A673 (cell line): Measurements from ENCODE around the gene NEDD4L. TPM values are rescaled to one million over a fixed set of nuclear protein-coding genes. Genes with fewer than 3 reads are reported as not detected.

Experiments
- BruUV-seq: library from RNA; stranded (reverse); fragments of 400-500 nt; replicated peaks from 2 replicates; lab custom pipeline; 2021; lab: Mats Ljungman, UMichigan
- CTCF ChIA-PET: fragments of 300-600 bp; sonication (Branson Sonifier 250); formaldehyde crosslinking; loops from one replicate; lab custom pipeline; 2022; ENCODE audit warnings: antibody characterized with exemption; lab: Charles Lee
- POLR2A ChIA-PET: fragments of 300-600 bp; sonication (Branson Sonifier 250); formaldehyde crosslinking; loops from one replicate; lab custom pipeline; 2022; ENCODE audit warnings: antibody characterized with exemption; ENCODE audit not compliant: low non-redundant PET; lab: Charles Lee
- DNase-seq: peaks from one replicate; pipeline ENCODE4 v3.0.0-alpha.2; 2015; ENCODE audit warnings: low spot score
- H3K27ac ChIP-seq: fragments of 200-600 bp; sonication (generic); 2 replicates; pipeline ENCODE4 v1.5.1; 2016; ENCODE audit warnings: mixed run types, low read depth, mild to moderate bottlenecking, mixed read lengths, antibody characterized with exemption, low read length; ENCODE audit not compliant: poor library complexity, severe bottlenecking
- H3K27me3 ChIP-seq: fragments of 200-600 bp; sonication (generic); replicated peaks from 2 replicates; pipeline ENCODE4 v1.6.1; 2017; ENCODE audit warnings: mixed run types, low read depth, mild to moderate bottlenecking, mixed read lengths, antibody characterized with exemption, low read length; ENCODE audit not compliant: insufficient read depth, poor library complexity
- H3K36me3 ChIP-seq: fragments of 200-600 bp; sonication (generic); 2 replicates; pipeline ENCODE4 v1.6.1; 2016; ENCODE audit warnings: mixed run types, mild to moderate bottlenecking, mixed read lengths, antibody characterized with exemption, low read length; ENCODE audit not compliant: insufficient read depth, poor library complexity, severe bottlenecking
- H3K4me1 ChIP-seq: fragments of 200-600 bp; sonication (generic); 2 replicates; pipeline ENCODE4 v1.6.1; 2017; ENCODE audit warnings: mixed run types, mild to moderate bottlenecking, mixed read lengths, antibody characterized with exemption, low read length; ENCODE audit not compliant: insufficient read depth, poor library complexity, severe bottlenecking
- H3K4me3 ChIP-seq: fragments of 200-600 bp; sonication (generic); 2 replicates; pipeline ENCODE4 v1.5.1; 2016; ENCODE audit warnings: low read depth, mixed run types, mild to moderate bottlenecking, mixed read lengths, low read length; ENCODE audit not compliant: poor library complexity, severe bottlenecking
- H3K9me3 ChIP-seq: fragments of 200-600 bp; sonication (generic); 2 replicates; pipeline ENCODE4 v1.6.1; 2016; ENCODE audit warnings: mixed run types, low read depth, mild to moderate bottlenecking, mixed read lengths, antibody characterized with exemption, low read length; ENCODE audit not compliant: poor library complexity, severe bottlenecking
- EZH2 ChIP-seq: fragments of 200-600 bp; sonication (generic); IDR thresholded peaks from 2 replicates; pipeline ENCODE4 v1.6.1; 2017; ENCODE audit warnings: borderline replicate concordance, low read depth, mild to moderate bottlenecking, mixed read lengths, antibody characterized with exemption, low read length; ENCODE audit not compliant: poor library complexity, severe bottlenecking
- intact Hi-C: fragments of 100-400 bp; cut with micrococcal nuclease; formaldehyde crosslinking; loops from one replicate; pipeline ENCODE4 v1.10.0; 2022; ENCODE audit not compliant: unreplicated experiment
- total RNA-seq: library from RNA; stranded (reverse); gene quantifications from 2 replicates; pipeline ENCODE4 v1.2.3, GENCODE V29; 2021
- TF ChIP-seq, protein P1 (sequence below): fragments of 300-800, 200-600 bp; sonication (generic); conservative IDR thresholded peaks from 2 replicates; pipeline ENCODE4 v1.5.1; 2017; ENCODE audit warnings: low read depth, mild to moderate bottlenecking, antibody characterized with exemption, low read length, moderate library complexity, mixed read lengths

NEDD4L gene
- total RNA-seq, 1 experiment from 2014 or later, result 15.3 TPM

GRCh38 chr18:58191626-58192025 is 147.6 kb downstream of the NEDD4L start:
- ChIA-PET CTCF (no interaction called here), POLR2A (interaction anchor here (0.5 kb wide), 1 partner anchor 13 kb away, joined by 5 read pairs; no protein-coding TSS in a partner anchor)
- no peak for DNase-seq
- no peak overlapping the region for H3K27ac ChIP-seq
- H3K36me3 ChIP-seq, result no peaks in the 10 kb centered on the region
- peaks cover 10% of the 10 kb centered on the region for H3K4me1 ChIP-seq
- H3K27me3 ChIP-seq, result no peaks in the 10 kb centered on the region
- intact Hi-C loops, result loop anchor here (5.0 kb wide), 1 partner anchor 131 kb away; no protein-coding TSS in a partner anchor
- TF ChIP-seq EZH2, result no peak
- TF ChIP-seq, protein P1, sequence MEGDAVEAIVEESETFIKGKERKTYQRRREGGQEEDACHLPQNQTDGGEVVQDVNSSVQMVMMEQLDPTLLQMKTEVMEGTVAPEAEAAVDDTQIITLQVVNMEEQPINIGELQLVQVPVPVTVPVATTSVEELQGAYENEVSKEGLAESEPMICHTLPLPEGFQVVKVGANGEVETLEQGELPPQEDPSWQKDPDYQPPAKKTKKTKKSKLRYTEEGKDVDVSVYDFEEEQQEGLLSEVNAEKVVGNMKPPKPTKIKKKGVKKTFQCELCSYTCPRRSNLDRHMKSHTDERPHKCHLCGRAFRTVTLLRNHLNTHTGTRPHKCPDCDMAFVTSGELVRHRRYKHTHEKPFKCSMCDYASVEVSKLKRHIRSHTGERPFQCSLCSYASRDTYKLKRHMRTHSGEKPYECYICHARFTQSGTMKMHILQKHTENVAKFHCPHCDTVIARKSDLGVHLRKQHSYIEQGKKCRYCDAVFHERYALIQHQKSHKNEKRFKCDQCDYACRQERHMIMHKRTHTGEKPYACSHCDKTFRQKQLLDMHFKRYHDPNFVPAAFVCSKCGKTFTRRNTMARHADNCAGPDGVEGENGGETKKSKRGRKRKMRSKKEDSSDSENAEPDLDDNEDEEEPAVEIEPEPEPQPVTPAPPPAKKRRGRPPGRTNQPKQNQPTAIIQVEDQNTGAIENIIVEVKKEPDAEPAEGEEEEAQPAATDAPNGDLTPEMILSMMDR, result no peak
- no peaks in the 10 kb centered on the region for H3K9me3 ChIP-seq
- no TSS peak for BruUV-seq
- H3K4me3 ChIP-seq, result no peak overlapping the region

DNA sequence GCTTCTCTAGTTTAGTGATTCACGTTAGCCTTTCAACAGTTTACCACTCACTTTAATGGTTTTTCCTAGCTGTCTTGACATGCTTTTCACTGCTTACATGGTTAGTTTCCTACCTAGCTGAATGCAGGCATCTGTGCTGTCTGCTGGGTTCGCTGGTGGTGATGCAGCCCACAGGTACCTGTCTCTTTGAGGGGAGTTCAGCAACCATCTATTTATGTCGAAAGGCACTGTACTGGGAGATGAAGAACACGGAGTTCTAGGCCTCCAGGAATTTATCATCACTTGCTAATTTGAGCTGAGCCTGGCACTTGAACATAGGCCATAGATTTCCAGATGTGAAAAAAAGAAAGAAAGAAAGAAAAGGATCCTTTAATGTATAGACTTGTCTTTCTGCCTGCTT is 148.5 kb downstream of the NEDD4L start:
- BruUV-seq, result no TSS peak
- CTCF ChIA-PET, result no interaction called here

GRCh38 chr18:58194028-58194427 is 150.0 kb downstream of the NEDD4L start:
- H3K27me3 ChIP-seq, result no peaks in the 10 kb centered on the region
- DNase-seq, result no peak
- H3K4me1 ChIP-seq, result no peaks in the 10 kb centered on the region
- H3K9me3 ChIP-seq, result no peaks in the 10 kb centered on the region
- intact Hi-C loops, result loop anchor here (5.0 kb wide), 1 partner anchor 128 kb away; no protein-coding TSS in a partner anchor
- no peak overlapping the region for H3K27ac ChIP-seq
- ChIA-PET CTCF (no interaction called here), POLR2A (no interaction called here)
- no peaks in the 10 kb centered on the region for H3K36me3 ChIP-seq
- BruUV-seq, result no TSS peak
- TF ChIP-seq EZH2, result no peak
- TF ChIP-seq, protein P1, result peak; percentile 40; the same call in 1 of the 2 replicates
- H3K4me3 ChIP-seq, result no peak overlapping the region

More for the DNA sequence above, 148.5 kb downstream of the NEDD4L start:
- intact Hi-C loops, result loop anchor here (5.0 kb wide), 1 partner anchor 130 kb away; no protein-coding TSS in a partner anchor
- POLR2A ChIA-PET, result no interaction called here
- Histone ChIP-seq H3K4me1 (peaks cover 5% of the 10 kb centered on the region), H3K27ac (no peak overlapping the region), H3K27me3 (no peaks in the 10 kb centered on the region), H3K9me3 (no peaks in the 10 kb centered on the region), H3K4me3 (no peak overlapping the region), H3K36me3 (no peaks in the 10 kb centered on the region)
- TF ChIP-seq, protein P1, result no peak
- no peak for TF ChIP-seq EZH2
- no peak for DNase-seq
